Muscle of back (tissue), 11 donors: ENCODE measurements around the gene CAPZB. TPM values are rescaled to one million over a fixed set of nuclear protein-coding genes. Genes with fewer than 3 reads are reported as not detected.

Experiments
- DNase-seq, 3 donors: peaks; one replicate each; pipeline versions ENCODE4 v3.0.0 to v3.0.0-alpha.2; 2013
- polyA plus RNA-seq, 10 donors: library from polyadenylated mRNA; unstranded; fragments of 120-200 nt; gene quantifications; one replicate each; pipeline ENCODE4 v1.2.1, GENCODE V29; 2013; ENCODE audit not compliant: insufficient read length in 10 of 10

Gene CAPZB
- polyA plus RNA-seq, 10 donors: 218 to 290 (median 246) TPM

DNA sequence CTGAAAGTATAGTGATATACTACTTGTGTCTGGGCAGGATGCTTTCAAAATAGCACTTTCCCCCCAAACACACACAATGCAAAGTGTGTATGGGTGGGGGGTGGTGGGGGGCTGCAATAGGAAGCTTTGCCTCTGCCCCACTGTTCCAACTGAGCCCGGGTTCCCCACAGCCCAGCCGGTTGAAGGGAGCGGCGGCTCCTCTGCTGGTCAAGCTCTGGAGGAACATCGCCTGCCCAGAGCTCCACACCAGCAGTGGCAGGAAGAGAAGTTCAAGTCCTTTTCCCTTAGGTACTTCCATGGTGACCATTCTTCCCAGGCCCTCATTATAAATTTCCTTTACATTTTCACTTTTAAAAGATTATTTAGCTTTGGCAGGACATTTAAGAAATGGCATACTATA is 74.9 kb downstream of the CAPZB start:
- no peak for DNase-seq

DNA sequence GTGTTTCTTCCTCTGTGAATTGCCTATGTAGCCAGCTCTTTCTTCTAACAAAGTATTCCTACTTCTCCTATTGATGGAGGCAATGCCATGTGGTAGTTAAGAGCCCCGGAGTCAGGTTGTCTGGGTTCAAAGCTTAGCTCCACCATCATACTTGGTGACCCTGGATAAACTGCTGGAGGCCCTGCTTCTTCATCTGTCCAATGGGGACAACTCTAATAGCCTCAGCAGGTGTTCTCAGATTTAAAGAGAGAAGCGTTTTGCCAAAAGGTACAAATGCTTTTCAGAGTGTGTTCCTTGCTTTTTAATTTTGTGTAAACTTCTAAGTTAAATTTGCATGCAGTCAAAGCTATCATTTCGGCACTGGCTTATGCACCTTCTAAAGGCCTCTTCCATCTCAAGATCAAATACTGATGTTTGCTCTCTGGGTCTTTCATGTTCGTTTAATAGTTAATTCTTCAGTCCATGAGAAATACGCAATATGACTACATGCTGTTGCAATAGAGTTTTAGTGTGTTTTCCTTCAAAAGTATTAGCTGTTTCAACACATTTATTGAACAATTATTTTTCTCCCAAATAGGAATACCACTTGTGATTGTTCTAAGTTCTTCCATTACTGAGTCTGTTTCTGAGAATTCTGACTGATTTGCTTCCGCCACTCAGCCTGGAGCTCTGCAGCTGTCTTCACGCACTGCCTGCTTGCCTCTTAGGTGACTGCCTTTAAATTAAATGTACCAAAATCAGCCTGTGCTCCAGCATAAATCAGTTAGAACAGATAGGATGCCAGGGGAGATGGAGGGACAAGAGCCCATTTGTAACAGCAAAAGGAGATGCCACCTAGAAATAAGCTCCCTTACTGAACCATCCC is 75.6 kb downstream of the CAPZB start:
- no peak for DNase-seq

GRCh38 chr1:19407494-19408096 is 77.7 kb downstream of the CAPZB start:
- DNase-seq: no peak

DNA sequence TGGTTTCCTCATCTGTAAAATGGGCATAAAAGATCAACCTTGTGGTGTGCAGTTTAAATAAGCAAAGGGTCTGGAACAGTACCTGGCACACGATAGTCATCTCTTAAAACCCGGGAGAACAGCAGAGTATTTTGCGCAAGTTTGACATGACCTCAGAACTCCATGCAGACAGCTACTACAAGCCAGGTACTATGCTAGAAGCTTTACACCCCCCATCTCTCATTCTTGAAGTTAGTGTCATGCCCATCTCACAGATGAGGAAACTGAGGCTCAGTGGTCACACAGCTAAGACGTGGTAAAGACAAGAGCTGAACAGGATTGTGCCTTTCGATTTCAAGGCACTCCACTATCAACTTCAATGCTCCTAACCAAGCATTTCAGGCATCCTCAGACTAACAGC is 78.7 kb downstream of the CAPZB start:
- no peak for DNase-seq

GRCh38 chr1:19405761-19406487 is 79.4 kb downstream of the CAPZB start:
- peak; percentile 57 to 90 (median 77) for DNase-seq

GRCh38 chr1:19405195-19405760 is 80.1 kb downstream of the CAPZB start:
- DNase-seq: peak in 1 of 3 donors; percentile 74

GRCh38 chr1:19404748-19405147 is 80.6 kb downstream of the CAPZB start:
- DNase-seq: no peak

DNA sequence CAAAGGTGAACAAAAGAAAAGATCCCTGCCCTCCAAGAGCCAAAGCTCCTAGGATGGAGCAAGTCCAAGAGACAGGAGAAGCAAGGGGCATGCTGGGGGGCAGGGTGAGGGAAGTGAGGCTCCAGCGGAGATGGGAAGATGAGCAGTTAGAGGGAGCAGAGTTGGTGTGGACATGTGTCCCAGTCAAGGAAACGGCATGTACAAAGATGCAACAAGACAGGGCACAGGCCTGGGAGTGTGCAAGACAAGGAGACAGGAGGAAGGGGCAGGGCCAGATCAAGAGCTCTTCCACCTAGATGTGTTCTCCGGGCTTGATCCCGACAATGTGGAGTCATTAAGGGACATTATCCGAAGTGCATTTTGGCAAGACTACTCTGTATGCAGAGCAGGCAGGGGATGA is 82.1 kb downstream of the CAPZB start:
- DNase-seq: no peak

DNA sequence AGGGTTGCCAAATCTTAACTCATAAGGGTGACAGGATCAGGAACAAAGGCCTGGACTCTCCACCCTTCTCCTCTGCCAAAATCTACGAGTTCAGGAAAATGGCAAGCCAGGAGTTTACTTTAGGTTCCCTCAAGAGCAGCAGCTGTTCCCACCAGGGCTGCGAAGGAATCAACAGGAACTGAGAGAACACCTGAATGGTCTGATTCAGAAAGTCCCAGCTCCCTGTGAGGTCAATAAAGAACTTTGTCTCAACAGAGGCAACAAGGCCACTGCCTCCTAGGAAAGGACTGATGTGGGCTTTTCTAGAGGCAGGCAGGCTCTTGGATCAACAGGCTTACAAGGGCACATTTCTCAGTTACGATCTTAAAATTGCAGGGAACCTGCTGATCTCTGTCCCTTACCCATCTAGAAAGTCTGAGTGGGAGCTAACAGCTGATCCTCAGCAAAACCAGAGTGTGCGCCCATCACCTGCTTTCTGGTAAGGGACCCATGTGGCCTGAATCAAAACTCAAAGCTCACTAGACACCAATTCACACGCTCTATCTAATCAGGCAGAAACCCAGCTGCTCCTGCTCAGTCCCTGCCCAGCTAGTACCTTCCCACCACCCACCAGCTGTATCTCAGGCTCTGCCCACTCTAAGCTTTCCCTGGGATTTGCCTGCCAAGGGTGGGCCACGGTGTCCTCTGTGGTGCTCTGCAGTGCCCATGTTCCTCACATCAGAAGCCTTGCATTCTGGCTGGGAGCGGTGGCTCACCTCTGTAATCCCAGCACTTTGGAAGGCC is 83.1 kb downstream of the CAPZB start:
- no peak for DNase-seq

DNA sequence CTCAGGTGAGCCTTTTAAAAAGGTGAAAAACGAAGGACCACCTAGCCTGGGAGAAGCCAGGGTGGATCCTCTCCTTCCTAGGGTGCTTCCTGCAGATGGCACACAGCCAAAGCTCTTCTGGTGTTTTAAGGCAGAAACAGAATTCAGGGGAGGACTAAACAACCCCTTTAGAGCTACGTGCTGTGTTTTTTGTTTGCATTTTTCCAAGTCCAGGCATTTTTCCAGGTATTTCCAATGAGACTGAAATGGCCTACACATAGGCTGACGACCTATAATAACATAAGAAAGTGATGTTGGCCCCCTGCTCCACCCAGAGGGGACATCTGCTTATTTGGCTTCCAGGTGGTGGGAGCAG is 83.8 kb downstream of the CAPZB start:
- peak in 1 of 3 donors; percentile 50 for DNase-seq

- no peak for DNase-seq
Measured at GRCh38 chr1:19400875-19401534, 84.3 kb downstream of the CAPZB start.

- no peak for DNase-seq
Measured at GRCh38 chr1:19400192-19400611, 85.1 kb downstream of the CAPZB start.

DNA sequence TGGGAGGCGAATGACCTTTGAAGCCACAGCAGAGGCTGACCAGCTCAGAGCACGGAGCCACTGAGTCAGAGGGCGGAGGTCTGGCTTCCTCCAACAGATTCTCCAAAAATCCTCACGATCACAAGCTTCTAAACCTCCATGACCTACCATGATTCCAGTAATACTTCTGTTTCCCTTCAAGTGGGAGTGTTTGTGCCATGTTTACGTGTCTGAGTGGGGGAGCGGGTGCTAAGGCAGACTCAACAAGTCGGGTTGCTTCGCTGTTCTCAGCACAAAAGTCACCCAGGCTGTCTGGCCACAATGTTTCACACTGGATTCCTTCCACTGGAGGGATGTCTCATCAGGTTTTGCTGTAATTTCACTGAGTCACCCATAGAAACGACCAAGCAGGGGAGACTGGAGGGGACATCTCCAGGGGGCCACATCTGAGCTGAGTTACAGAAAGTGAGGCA is 87.0 kb downstream of the CAPZB start:
- DNase-seq: peak in 1 of 3 donors; percentile 86

GRCh38 chr1:19397217-19397945 is 88.0 kb downstream of the CAPZB start:
- DNase-seq: no peak

GRCh38 chr1:19396280-19396679 is 89.1 kb downstream of the CAPZB start:
- DNase-seq: no peak

DNA sequence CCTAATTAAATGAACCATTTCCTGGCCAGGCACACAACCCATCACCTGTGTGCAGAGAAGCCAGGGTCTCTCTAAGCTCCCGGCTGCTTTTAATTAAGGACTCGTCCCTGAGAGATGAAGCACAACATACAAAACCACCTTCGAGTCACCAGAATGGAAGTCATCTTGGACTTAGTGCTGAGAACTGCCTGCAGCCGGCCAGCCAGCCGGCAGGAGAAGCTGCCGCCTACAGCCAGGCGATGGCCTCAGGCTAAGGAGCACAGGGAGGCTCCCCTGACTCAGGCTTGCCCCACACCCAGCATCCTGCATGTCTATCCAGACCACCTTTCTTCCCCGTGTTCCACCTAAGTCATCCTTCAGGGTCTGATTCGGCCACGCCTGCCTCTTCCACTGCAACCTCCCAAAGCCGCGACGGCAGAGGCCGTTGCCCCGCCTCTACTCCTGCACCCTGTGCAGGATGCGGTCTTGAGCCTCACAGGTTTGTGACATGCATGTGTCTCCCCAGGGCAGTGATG is 89.6 kb downstream of the CAPZB start:
- DNase-seq: no peak

- DNase-seq: no peak
Measured at GRCh38 chr1:19393046-19393445, 92.3 kb downstream of the CAPZB start.

DNA sequence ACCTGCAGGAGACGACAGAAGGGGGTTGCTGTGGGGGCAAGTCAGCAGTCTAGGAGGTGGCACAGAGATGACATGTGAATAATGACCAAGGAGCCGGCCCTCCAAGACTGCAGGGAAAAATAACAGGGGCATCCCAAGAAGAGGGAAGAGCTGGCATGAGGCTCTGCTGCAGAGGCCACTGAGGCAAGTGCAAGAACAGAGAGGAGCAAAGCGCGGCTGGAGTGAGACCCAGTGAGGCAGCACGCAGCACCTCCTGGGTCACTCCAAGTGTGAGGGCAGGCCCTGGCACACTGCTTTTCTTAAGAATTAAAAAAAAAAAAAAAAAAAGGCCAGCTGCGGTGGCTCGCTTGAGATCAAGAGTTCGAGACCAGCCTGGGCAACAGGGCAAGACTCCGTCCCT is 93.1 kb downstream of the CAPZB start:
- DNase-seq: no peak

DNA sequence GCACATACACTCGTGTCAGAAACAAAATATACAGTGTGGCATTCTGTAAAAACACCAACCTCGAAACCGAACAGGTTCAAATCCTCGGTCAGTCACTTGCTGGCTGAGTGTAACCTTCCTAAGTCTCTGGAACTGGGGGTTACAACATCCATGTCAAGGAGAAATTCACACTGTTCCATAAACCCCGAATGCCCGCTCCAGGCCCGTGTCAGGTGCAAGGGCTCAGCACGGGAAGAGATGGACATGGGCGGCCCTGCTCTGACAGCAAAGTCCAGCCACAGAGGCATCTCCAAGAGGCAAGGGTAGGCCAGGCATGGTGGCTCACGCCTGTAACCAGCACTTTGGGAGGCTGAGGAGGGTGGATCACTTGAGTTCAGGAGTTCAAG is 93.8 kb downstream of the CAPZB start:
- no peak for DNase-seq
